Measurements from ENCODE around the gene GNB1. TPM values are rescaled to one million over a fixed set of nuclear protein-coding genes. Genes with fewer than 3 reads are reported as not detected.

GNB1 gene
- total and polyA plus RNA-seq, 9 of the 15 experiments (the other 6 are each of a cell fraction or from before 2014, with no cell fraction given): 34.3 to 388 (median 114) TPM

- TF ChIP-seq SIN3B (IDR thresholded peaks at IDR 0.05; ENCODE audit: low read depth): no peak
- TF ChIP-seq BRD9 (IDR thresholded peaks at IDR 0.05; ENCODE audit: low read depth, partially characterized antibody): no peak
- no peak for TF ChIP-seq HDAC3 (IDR thresholded peaks at IDR 0.05; ENCODE audit: borderline replicate concordance, partially characterized antibody)
- no peak for TF ChIP-seq POLR2AphosphoS2 (IDR thresholded peaks at IDR 0.05; ENCODE audit: low read length)
- no peak for TF ChIP-seq ELF1 (tag; IDR thresholded peaks at IDR 0.05)
- no peak for TF ChIP-seq ZNF780A (CRISPR knock-in tag; IDR thresholded peaks at IDR 0.05)
- TF ChIP-seq ARID4B (CRISPR knock-in tag; IDR thresholded peaks at IDR 0.05): 0 out of 2 replicates have a peak, but pooled peaks have one; percentile 5
- TF ChIP-seq RAD51 (IDR thresholded peaks at IDR 0.05; ENCODE audit: borderline replicate concordance, low read depth): no peak
- TF ChIP-seq ZNF121 (CRISPR knock-in tag; conservative IDR thresholded peaks at IDR 0.05): no peak
- no peak for TF ChIP-seq ZHX1 (conservative IDR thresholded peaks at IDR 0.05; ENCODE audit: low read length)
- TF ChIP-seq CBFA2T3 (IDR thresholded peaks at IDR 0.05): no peak
- TF ChIP-seq LEF1 (IDR thresholded peaks at IDR 0.05): no peak
- TF ChIP-seq ZNF263 (CRISPR knock-in tag; IDR thresholded peaks at IDR 0.05; ENCODE audit: borderline replicate concordance): no peak
- TF ChIP-seq NCOA2 (IDR thresholded peaks at IDR 0.05; ENCODE audit: partially characterized antibody in 2 of 2): no peak
- TF ChIP-seq ZNF174 (CRISPR knock-in tag; IDR thresholded peaks at IDR 0.05): no peak
- no peak for TF ChIP-seq ADNP (tag; IDR thresholded peaks at IDR 0.05)
- TF ChIP-seq ZFX (CRISPR knock-in tag; IDR thresholded peaks at IDR 0.05): peak; percentile 91
Observed at GRCh38 chr1:1891349-1892078, 627 bp upstream of the GNB1 start (continued).
